Activated naive CD8-positive, alpha-beta T cell treated with anti-CD3 and anti-CD28 coated beads, Interleukin-2, amount 10 ng/mL, durations not matched to agents 7 days and 5 days (primary cell): ENCODE measurements around the gene CYP4Z1. TPM values are rescaled to one million over a fixed set of nuclear protein-coding genes. Genes with fewer than 3 reads are reported as not detected.
"Not testable (repeated sequence)": the region's sequence is repeated elsewhere in the genome, so short reads cannot be mapped to it uniquely, and the experiment has no call there.

Experiments
- ATAC-seq: fragments of 150-1000 bp; cut with Tn5 transposase; one replicate; pipeline ENCODE4 v1.10.0; 2021; ENCODE audit warnings: low read depth, moderate library complexity
- POLR2A ChIA-PET: fragments of 350-600 bp; sonication (Branson Sonifier 250); formaldehyde crosslinking; loops from one replicate; lab custom pipeline; 2021; ENCODE audit warnings: antibody characterized with exemption; lab: Charles Lee
- DNase-seq: peaks from one replicate; pipeline ENCODE4 v3.0.0; 2021
- H3K27ac Mint-ChIP-seq: one replicate; pipeline ENCODE4 v1.8.0; 2022; ENCODE audit warnings: mild to moderate bottlenecking, mixed read lengths
- H3K27me3 Mint-ChIP-seq: one replicate; pipeline ENCODE4 v1.8.0; 2022; ENCODE audit warnings: mild to moderate bottlenecking, moderate library complexity, mixed read lengths
- H3K36me3 Mint-ChIP-seq: one replicate; pipeline ENCODE4 v1.8.0; 2021; ENCODE audit warnings: mild to moderate bottlenecking, mixed read lengths
- H3K4me1 Mint-ChIP-seq: one replicate; pipeline ENCODE4 v1.8.0; 2021; ENCODE audit warnings: mixed read lengths
- H3K4me3 Mint-ChIP-seq: one replicate; pipeline ENCODE4 v1.8.0; 2022; ENCODE audit warnings: mild to moderate bottlenecking, moderate library complexity, mixed read lengths
- H3K9me3 Mint-ChIP-seq: one replicate; pipeline ENCODE4 v1.8.0; 2021; ENCODE audit warnings: mixed read lengths
- total RNA-seq, 2 experiments: library from RNA; stranded (reverse); gene quantifications; one replicate each; pipeline ENCODE4 v1.2.3, GENCODE V29; 2021

Gene CYP4Z1, protein sequence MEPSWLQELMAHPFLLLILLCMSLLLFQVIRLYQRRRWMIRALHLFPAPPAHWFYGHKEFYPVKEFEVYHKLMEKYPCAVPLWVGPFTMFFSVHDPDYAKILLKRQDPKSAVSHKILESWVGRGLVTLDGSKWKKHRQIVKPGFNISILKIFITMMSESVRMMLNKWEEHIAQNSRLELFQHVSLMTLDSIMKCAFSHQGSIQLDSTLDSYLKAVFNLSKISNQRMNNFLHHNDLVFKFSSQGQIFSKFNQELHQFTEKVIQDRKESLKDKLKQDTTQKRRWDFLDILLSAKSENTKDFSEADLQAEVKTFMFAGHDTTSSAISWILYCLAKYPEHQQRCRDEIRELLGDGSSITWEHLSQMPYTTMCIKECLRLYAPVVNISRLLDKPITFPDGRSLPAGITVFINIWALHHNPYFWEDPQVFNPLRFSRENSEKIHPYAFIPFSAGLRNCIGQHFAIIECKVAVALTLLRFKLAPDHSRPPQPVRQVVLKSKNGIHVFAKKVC
- not detected for total RNA-seq

DNA sequence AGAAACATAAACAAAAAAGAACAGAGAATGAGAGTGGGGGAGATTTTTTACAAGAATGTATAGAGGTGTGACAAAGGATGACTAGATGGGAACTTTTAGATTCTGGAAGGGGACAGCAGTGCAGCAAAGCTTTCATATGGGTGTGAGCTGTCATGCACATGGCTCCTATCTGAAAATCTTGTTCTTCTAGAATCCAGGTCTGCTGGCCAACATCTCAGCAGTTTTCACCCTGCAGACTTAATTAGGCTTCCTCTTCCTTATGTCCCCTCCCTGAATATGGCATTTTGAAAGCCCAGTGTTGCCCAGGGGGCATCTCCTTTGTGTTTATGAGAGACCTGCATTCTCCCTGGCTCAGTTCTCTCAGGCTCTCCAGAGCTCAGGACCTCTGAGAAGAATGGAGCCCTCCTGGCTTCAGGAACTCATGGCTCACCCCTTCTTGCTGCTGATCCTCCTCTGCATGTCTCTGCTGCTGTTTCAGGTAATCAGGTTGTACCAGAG, at the start of gene CYP4Z1:
TSS of gene CYP4Z1 (plus strand) at position 135 of the 498 bp plus-strand sequence. CDS start at position 395, 260 bp downstream.
- Mint-ChIP-seq H3K36me3 (no peaks in the 10 kb centered on the region), H3K27ac (no peak within 1 kb of the TSS), H3K9me3 (no peaks in the 10 kb centered on the region), H3K4me1 (no peaks in the 10 kb centered on the region), H3K4me3 (no peak within 1 kb of the TSS), H3K27me3 (peaks cover 17% of the 10 kb centered on the region)
- DNase-seq: no peak
- POLR2A ChIA-PET: no interaction called here
- ATAC-seq: no peak

DNA sequence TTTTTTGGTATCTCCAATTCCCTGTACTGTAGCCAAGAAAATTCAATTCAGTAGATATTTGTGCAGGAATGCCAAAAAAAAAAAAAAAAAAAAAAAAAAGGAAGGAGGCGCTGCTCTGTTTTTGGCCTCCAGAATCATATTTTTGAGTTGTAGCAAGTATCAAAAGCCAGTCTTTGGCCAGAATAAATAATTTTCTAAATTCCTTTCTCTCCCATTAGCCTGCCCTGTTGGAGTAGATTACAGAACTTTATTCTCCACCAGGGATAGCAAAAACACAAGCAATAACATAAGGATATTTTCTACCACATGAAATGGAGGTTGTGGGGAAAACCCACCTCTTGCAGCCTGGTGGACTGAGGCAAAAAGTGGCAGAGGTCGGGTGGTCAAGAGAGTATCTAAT, 46.0 kb upstream of the CYP4Z1 start:
- DNase-seq (no peak), ATAC-seq (no peak)
- peaks cover 2% of the 10 kb centered on the region for H3K4me1 Mint-ChIP-seq
- H3K27me3 Mint-ChIP-seq: peaks cover 43% of the 10 kb centered on the region
- POLR2A ChIA-PET: no interaction called here
- no peak overlapping the region for H3K4me3 Mint-ChIP-seq
- no peak overlapping the region for H3K27ac Mint-ChIP-seq
- H3K9me3 Mint-ChIP-seq: peaks cover 2% of the 10 kb centered on the region
- no peaks in the 10 kb centered on the region for H3K36me3 Mint-ChIP-seq

DNA sequence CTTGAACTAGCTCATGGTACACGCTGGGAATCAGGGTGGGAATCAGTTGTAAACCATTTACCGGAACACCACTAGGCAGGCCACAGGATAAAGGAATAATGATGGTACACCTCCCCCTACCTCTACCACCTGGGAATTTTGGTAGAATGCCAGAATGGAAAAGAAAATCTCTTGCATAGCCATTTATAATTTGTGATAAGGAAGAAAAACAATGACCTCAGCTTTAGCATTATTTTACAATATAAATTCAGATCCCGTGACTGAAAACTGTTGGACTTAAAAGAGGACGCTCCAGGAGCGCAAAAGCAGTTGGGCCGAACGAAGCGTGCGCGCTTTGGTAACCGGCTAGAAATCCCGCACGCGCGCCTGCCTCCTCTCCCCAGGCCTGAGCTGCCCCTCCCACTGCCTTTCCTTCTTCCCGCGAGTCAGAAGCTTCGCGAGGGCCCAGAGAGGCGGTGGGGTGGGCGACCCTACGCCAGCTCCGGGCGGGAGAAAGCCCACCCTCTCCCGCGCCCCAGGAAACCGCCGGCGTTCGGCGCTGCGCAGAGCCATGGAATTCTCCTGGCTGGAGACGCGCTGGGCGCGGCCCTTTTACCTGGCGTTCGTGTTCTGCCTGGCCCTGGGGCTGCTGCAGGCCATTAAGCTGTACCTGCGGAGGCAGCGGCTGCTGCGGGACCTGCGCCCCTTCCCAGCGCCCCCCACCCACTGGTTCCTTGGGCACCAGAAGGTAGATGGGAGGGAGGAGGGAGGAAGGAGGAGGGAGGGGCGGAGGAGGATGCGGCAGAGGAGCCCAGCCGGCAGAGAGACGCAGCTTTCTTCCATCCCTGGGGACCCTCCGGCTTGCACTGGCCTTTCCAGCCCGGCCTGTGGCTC, 43.5 kb upstream of the CYP4Z1 start, which contains the start of gene CYP4X1:
TSS of gene CYP4X1 (plus strand) at position 402 of the 873 bp plus-strand sequence. CDS start at position 551, 149 bp downstream.
- Mint-ChIP-seq H3K27ac (no peak within 1 kb of the TSS), H3K27me3 (peaks cover 42% of the 10 kb centered on the region), H3K4me1 (peaks cover 2% of the 10 kb centered on the region), H3K4me3 (no peak within 1 kb of the TSS), H3K9me3 (no peaks in the 10 kb centered on the region), H3K36me3 (no peaks in the 10 kb centered on the region)
- DNase-seq (no peak), ATAC-seq (no peak)
- POLR2A ChIA-PET: no interaction called here

DNA sequence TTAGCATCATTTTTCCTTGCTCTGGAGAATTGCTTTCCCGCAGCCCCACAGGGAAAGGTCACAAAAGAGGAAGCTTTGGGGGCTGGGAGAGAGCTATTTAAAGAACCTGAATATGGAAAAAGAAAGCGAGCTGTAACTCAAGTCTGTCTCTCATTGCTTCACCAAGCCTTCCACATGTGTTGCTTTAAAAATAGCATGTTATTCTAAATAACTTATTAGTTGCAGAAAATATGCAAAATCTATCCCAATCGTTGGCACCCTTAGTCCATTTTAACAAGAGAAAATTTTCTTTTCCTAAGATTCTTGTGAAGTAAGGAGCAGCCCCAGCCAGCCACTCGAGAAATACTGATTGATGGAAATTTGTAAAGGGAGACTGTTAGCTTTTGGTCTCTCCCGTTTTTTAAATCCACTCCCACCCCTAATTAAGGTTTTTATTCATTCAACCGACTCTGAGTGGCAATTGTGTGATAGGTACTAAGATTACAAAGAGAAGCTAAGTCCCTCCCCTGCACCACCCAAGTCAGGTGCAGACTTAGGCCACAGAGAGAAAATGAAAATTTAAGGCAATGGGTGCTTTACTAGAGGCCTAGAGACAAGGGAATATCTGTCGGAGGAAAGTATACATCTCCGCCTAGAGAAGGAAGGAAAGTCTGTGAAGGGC, 42.8 kb upstream of the CYP4Z1 start:
- Mint-ChIP-seq H3K4me1 (peaks cover 2% of the 10 kb centered on the region), H3K27me3 (peaks cover 42% of the 10 kb centered on the region), H3K4me3 (no peak overlapping the region), H3K9me3 (no peaks in the 10 kb centered on the region), H3K27ac (no peak overlapping the region), H3K36me3 (no peaks in the 10 kb centered on the region)
- POLR2A ChIA-PET: no interaction called here
- DNase-seq: no peak
- no peak for ATAC-seq

DNA sequence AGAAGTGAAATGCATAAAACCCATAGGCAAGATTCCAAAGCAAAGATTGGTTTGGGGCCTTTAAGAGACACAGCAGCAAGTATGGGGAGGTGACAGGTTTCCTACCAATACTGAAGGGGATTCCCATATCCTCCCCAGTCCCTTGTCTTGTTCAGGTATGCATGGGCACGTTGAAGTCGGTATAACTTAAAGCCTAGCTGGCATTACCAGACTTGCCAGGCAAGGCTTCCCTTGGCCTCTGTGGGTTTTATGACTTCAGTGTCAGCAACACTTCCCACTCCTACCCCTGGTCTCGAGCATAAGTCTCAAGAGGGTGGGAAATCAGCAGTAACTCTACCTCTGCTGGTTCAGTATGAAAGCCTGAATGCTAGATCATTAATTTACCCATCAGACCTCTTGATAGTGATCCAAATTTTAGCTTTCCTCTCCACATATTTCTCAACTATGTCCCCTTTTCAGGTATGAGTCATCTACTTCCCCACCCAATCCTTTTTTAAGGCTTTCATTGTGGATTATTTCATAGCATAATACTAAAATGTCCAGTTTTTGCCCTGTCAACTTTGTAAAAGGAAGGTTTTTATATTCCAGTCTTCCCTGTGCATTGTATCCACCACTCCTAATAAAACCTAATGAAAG, 36.7 kb upstream of the CYP4Z1 start:
- Mint-ChIP-seq H3K36me3 (no peaks in the 10 kb centered on the region), H3K27ac (no peak overlapping the region), H3K27me3 (peaks cover 13% of the 10 kb centered on the region), H3K4me1 (peaks cover 1% of the 10 kb centered on the region), H3K9me3 (no peaks in the 10 kb centered on the region), H3K4me3 (no peak overlapping the region)
- DNase-seq (no peak), ATAC-seq (no peak)
- POLR2A ChIA-PET: no interaction called here

DNA sequence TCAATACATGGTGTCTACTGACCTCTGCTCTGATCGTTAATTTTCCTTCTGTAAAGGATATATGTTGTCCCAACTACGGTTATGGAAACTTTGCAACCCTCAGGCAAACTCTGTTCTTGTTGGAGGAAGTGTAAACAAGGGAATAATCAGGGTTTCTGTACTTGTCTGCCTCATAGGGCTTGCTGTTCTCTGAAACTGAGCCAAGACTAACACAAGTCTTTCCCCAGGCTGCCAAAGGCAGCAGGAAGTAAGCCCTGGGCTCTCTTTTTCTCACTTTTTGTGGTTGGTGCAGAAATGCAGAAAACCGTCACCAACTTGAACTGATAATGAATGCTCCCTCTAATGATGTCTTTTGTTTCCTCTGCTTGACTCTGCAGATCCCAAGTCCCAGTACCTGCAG, 36.0 kb upstream of the CYP4Z1 start:
- Mint-ChIP-seq H3K9me3 (no peaks in the 10 kb centered on the region), H3K36me3 (no peaks in the 10 kb centered on the region), H3K27me3 (peaks cover 8% of the 10 kb centered on the region), H3K4me1 (peaks cover 1% of the 10 kb centered on the region), H3K27ac (no peak overlapping the region), H3K4me3 (no peak overlapping the region)
- DNase-seq: no peak
- POLR2A ChIA-PET: no interaction called here
- no peak for ATAC-seq

DNA sequence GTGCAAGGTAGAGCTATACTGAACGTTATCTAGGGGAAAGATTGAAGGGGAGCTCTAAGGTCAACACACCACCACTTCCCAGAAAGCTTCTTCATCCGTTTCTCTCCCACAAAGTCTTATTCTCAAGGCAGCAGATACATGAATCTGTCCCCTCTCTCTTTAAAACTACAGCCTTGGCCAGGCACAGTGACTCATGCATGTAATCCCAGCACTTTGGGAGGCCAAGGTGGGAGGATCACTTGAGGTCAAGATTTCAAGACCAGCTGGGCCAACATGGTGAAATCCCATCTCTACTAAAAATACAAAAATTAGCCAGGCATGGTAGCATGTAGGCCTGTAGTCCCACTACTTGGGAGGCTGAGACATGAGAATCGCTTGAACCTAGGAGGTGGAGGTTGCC, 35.4 kb upstream of the CYP4Z1 start:
- H3K9me3 Mint-ChIP-seq: no peaks in the 10 kb centered on the region
- POLR2A ChIA-PET: no interaction called here
- H3K27me3 Mint-ChIP-seq: peaks cover 8% of the 10 kb centered on the region
- ATAC-seq: no peak
- no peak overlapping the region for H3K27ac Mint-ChIP-seq
- no peaks in the 10 kb centered on the region for H3K36me3 Mint-ChIP-seq
- peaks cover 1% of the 10 kb centered on the region for H3K4me1 Mint-ChIP-seq
- DNase-seq: no peak
- H3K4me3 Mint-ChIP-seq: no peak overlapping the region

DNA sequence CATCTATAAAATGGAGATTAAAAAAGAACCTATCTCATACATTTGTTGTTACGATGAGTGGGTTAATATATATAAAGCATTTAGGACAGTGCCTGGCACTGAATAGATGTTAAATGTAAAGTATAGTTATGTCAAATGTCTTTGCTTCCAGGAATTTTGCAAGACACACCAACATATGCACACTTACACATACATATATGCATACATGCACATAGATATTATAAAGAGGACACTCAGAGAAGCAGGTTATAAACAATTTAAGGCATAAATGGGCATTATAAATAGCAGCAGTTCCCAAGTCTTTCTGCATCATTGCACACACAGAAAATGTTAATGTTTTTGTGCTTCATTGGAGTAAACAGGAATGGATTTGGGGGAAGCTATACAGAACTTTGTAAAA, 30.3 kb upstream of the CYP4Z1 start:
- ATAC-seq: no peak
- POLR2A ChIA-PET: no interaction called here

DNA sequence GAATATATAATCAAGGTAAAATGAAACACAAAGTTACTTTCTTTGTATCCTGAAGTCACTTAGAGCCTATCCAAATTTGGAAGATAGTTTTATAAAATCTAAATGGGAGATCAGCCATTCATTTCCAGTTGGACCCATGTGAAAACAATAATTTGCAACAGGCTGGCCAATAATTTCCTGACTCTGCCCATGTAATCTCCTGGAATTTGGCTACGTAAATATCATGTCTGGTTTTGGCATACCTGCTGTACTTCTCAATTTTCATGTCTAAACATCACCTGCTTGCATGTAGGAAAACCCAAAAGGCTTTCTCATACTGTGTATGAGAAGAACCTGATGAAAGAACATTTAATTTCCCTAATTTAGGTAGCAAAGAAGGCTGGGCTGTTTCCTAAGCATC, 7.7 kb upstream of the CYP4Z1 start:
- Mint-ChIP-seq H3K36me3 (peaks cover 2% of the 10 kb centered on the region), H3K27ac (no peak overlapping the region), H3K4me3 (no peak overlapping the region), H3K9me3 (peaks cover 5% of the 10 kb centered on the region), H3K4me1 (peaks cover 2% of the 10 kb centered on the region), H3K27me3 (peaks cover 6% of the 10 kb centered on the region)
- POLR2A ChIA-PET: no interaction called here
- ATAC-seq (no peak), DNase-seq (no peak)

More for the DNA sequence above, 30.3 kb upstream of the CYP4Z1 start:
- peaks cover 15% of the 10 kb centered on the region for H3K27me3 Mint-ChIP-seq
- no peaks in the 10 kb centered on the region for H3K4me1 Mint-ChIP-seq
- no peak for DNase-seq
- H3K27ac Mint-ChIP-seq: no peak overlapping the region
- no peak overlapping the region for H3K4me3 Mint-ChIP-seq
- no peaks in the 10 kb centered on the region for H3K36me3 Mint-ChIP-seq
- no peaks in the 10 kb centered on the region for H3K9me3 Mint-ChIP-seq

DNA sequence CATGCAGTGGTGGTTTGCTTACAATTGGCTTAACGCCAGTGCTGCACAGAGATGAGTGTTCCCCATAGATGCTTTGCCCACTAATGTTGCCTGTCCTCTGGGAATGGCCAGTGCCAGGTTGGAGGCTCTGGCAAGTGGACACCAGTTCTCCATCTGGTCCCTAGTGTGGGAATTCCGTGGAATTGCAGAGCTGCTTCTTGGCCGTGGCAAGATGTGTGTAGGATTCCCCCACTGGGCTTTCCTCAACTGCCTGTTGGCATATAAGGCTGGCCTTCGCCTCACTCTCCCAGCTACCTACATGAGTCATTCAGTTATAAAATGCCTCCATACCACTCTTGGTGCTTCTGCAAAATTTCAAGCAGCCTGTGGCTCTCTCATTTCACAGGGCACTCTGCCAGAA, 2.0 kb downstream of the CYP4Z1 start:
- POLR2A ChIA-PET, H3K27ac Mint-ChIP-seq, H3K9me3 Mint-ChIP-seq, ATAC-seq, H3K4me1 Mint-ChIP-seq, DNase-seq, H3K4me3 Mint-ChIP-seq, H3K36me3 Mint-ChIP-seq: not testable (repeated sequence)
- H3K27me3 Mint-ChIP-seq: peaks cover 16% of the 10 kb centered on the region

DNA sequence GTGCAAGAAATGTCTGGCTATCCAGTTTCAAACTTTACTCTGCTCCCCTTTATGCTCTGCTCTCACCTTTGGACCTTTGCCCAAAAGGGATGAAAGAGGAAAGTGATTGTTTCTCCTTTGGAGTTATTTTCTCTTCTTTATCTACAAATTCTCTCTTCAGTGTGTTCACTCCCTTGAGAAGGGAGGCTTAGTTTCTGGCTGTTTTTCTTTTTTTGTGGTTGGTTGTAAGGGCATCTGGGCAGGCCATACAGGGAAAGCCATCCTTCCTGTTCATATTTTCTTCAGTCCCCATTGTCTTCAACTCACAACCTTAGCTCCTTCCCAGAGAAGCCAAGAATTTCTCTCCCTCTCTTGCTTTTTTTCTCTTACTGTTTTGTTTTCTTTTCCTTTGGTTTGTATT, 2.5 kb downstream of the CYP4Z1 start:
- H3K36me3 Mint-ChIP-seq, POLR2A ChIA-PET, H3K27ac Mint-ChIP-seq, ATAC-seq, H3K4me3 Mint-ChIP-seq, DNase-seq, H3K4me1 Mint-ChIP-seq, H3K9me3 Mint-ChIP-seq: not testable (repeated sequence)
- peaks cover 12% of the 10 kb centered on the region for H3K27me3 Mint-ChIP-seq

DNA sequence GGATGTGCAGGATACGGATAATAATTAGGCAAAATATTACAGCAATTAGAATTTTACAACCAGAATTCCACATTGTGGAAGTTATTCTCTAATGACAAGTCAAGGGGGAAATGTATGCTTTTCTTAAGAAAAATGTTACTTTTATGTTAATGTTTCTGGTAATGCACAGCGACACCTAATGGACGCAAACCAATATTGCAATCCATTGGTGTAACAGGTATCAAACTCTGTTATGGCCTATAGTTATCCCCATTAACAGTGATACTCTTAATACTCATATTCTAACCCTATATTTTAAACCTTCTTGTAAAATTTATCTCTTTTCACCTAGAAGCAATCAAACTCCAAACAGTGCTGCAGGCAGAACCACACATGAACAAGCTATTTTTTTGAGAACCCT, 22.3 kb downstream of the CYP4Z1 start:
- H3K9me3 Mint-ChIP-seq, H3K36me3 Mint-ChIP-seq, DNase-seq, H3K27ac Mint-ChIP-seq, H3K4me1 Mint-ChIP-seq, H3K4me3 Mint-ChIP-seq, ATAC-seq, POLR2A ChIA-PET: not testable (repeated sequence)
- H3K27me3 Mint-ChIP-seq: peaks cover 12% of the 10 kb centered on the region

DNA sequence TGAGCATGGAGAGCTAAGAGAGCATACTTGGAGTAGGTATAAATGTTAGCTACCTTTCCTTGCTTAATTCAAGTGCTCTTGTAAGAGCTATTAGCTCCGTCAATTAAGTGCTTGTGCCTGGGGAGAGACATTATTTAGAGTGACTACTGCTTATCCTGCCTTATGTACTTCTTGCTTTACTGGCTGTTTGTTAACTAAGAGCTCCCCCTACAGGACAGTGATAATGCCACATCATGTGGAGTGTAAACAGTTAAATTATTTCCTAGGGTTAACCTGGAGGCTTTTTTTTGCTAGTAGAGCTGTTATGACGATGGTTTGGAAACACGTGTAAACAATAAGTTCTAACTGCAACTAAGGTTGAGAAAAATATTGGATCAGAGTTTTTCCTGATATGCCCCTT, 24.4 kb downstream of the CYP4Z1 start:
- H3K27me3 Mint-ChIP-seq, DNase-seq, H3K36me3 Mint-ChIP-seq, H3K27ac Mint-ChIP-seq, ATAC-seq, H3K4me3 Mint-ChIP-seq, H3K4me1 Mint-ChIP-seq, H3K9me3 Mint-ChIP-seq, POLR2A ChIA-PET: not testable (repeated sequence)
